K562 (cell line): ENCODE results near the gene TCFL5. TPM values are rescaled to one million over a fixed set of nuclear protein-coding genes. Genes with fewer than 3 reads are reported as not detected.

ENCODE experiments used
- CBX2 ChIP-seq: fragments of 200-600 bp; sonication (generic); IDR thresholded peaks from one replicate; pipeline ENCODE4 v1.6.1; 2012; ENCODE audit warnings: mild to moderate bottlenecking, low read length, inconsistent platforms; ENCODE audit not compliant: insufficient read depth, poor library complexity, severe bottlenecking
- CBX3 ChIP-seq, 2 experiments: IDR thresholded peaks; 1 replicate in 1 of 2; 2 replicates in 1 of 2; pipeline ENCODE4 v1.6.1; 2012; ENCODE audit warnings: inconsistent platforms in 2 of 2, low read length in 2 of 2, borderline replicate concordance in 1 of 2, control low read depth in 1 of 2
- CCNT2 ChIP-seq: IDR thresholded peaks from 2 replicates; pipeline ENCODE4 v1.6.1; 2011; ENCODE audit warnings: borderline replicate concordance, low read depth, mild to moderate bottlenecking, moderate library complexity, mixed read lengths, low read length; ENCODE audit not compliant: insufficient read length; ENCODE audit errors: extremely low read depth
- CHD4 ChIP-seq: fragments of 200-600 bp; sonication (generic); IDR thresholded peaks from 3 replicates; pipeline ENCODE4 v1.6.1; 2012; ENCODE audit warnings: low read depth, mild to moderate bottlenecking, mixed read lengths, low read length, inconsistent platforms; ENCODE audit not compliant: insufficient read depth, insufficient replicate concordance, poor library complexity, severe bottlenecking
- E2F5 ChIP-seq: sonication (generic); formaldehyde crosslinking; IDR thresholded peaks from 2 replicates; pipeline ENCODE4 v1.8.0; 2022; ENCODE audit warnings: mild to moderate bottlenecking, missing genetic modification reagents
- ELF4 ChIP-seq: fragments of 450-650 bp; formaldehyde crosslinking; IDR thresholded peaks from 2 replicates; pipeline ENCODE4 v1.4.0; 2022; ENCODE audit warnings: missing genetic modification characterization
- EP300 ChIP-seq: IDR thresholded peaks from 2 replicates; pipeline ENCODE4 v1.6.1; 2012; ENCODE audit warnings: low read length, improper control_type of control experiment
- LCOR ChIP-seq: sonication (generic); formaldehyde crosslinking; IDR thresholded peaks from 2 replicates; pipeline ENCODE4 v1.8.0; 2022; ENCODE audit warnings: mild to moderate bottlenecking, missing genetic modification reagents
- MCM3 ChIP-seq: fragments of 450-650 bp; IDR thresholded peaks from 2 replicates; pipeline ENCODE4 v1.6.1; 2016
- NCOA2 ChIP-seq, 2 experiments: fragments of 450-650 bp; IDR thresholded peaks; 2 replicates each; pipeline ENCODE4 v1.6.1; 2018; ENCODE audit warnings: mild to moderate bottlenecking in 2 of 2, moderate library complexity in 1 of 2; ENCODE audit not compliant: partially characterized antibody in 2 of 2
- NFE2L1 ChIP-seq: fragments of 450-650 bp; IDR thresholded peaks from 2 replicates; pipeline ENCODE4 v1.6.1; 2016; ENCODE audit warnings: missing genetic modification characterization, low read depth, mild to moderate bottlenecking, missing compliant biosample characterization, moderate library complexity, borderline replicate concordance
- NFYB ChIP-seq: IDR thresholded peaks from 2 replicates; pipeline ENCODE4 v1.6.1; 2011; ENCODE audit warnings: mild to moderate bottlenecking, moderate library complexity; ENCODE audit not compliant: insufficient read length; ENCODE audit errors: extremely low read depth
- PCBP1 ChIP-seq: fragments of 200-400 bp; formaldehyde crosslinking; IDR thresholded peaks from 2 replicates; pipeline ENCODE4 v1.6.1; 2018; ENCODE audit warnings: mild to moderate bottlenecking, low read depth, low read length; ENCODE audit not compliant: poor library complexity, severe bottlenecking
- PHF21A ChIP-seq: fragments of 450-650 bp; IDR thresholded peaks from 2 replicates; pipeline ENCODE4 v1.6.1; 2017; ENCODE audit warnings: low read depth, borderline replicate concordance
- POLR2AphosphoS2 ChIP-seq: IDR thresholded peaks from 2 replicates; pipeline ENCODE4 v1.6.1; 2012; ENCODE audit warnings: low read length, improper control_type of control experiment
- PTBP1 ChIP-seq: fragments of 200-400 bp; formaldehyde crosslinking; IDR thresholded peaks from 2 replicates; pipeline ENCODE4 v1.6.1; 2017; ENCODE audit warnings: low read depth, low read length
- REST ChIP-seq, 2 experiments: fragments of 450-650 bp; formaldehyde crosslinking in 1 of 2; IDR thresholded peaks; 2 replicates each; pipeline versions ENCODE4 v1.4.0 to v1.6.1; 2014 to 2020; ENCODE audit warnings: mild to moderate bottlenecking in 2 of 2, borderline replicate concordance in 1 of 2, low read depth in 1 of 2
- ZNF23 ChIP-seq: fragments of 250-450 bp; sonication (Bioruptor Pico); IDR thresholded peaks from 2 replicates; pipeline ENCODE4 v1.4.0; 2020; ENCODE audit warnings: mild to moderate bottlenecking
- ZNF830 ChIP-seq: fragments of 250-450 bp; sonication (Bioruptor Pico); IDR thresholded peaks from 2 replicates; pipeline ENCODE4 v1.5.0; 2021; ENCODE audit warnings: mild to moderate bottlenecking
- polyA plus RNA-seq, 8 experiments: library from polyadenylated mRNA; depleted of rRNA in 4 of 8; stranded (reverse) in 5 of 8; unstranded in 3 of 8; fragments of >200 nt; fragmentation: Nextera tagmentation in 2 of 8; fragmentation: Illumina TruSeq in 1 of 8; extraction: Ambion mirVana in 2 of 8; extraction: Trizol in 1 of 8; gene quantifications; 2 replicates each; pipeline versions ENCODE4 v1.2.1 to v1.2.3, GENCODE V29; 2011 to 2014; ENCODE audit warnings: inconsistent platforms in 1 of 8, missing spikeins in 1 of 8
- total RNA-seq, 7 experiments: library from RNA; depleted of rRNA in 6 of 7; stranded (reverse); fragments of >200 nt in 6 of 7; fragmentation: Illumina TruSeq in 2 of 7; extraction: Trizol in 2 of 7; gene quantifications; 2 replicates each; pipeline versions ENCODE4 v1.2.1 to v1.2.3, GENCODE V29; 2011 to 2021; ENCODE audit warnings: low replicate concordance in 1 of 7

TCFL5 gene
- total and polyA plus RNA-seq, 9 of the 15 experiments (the other 6 are each of a cell fraction or from before 2014, with no cell fraction given): 1.00 to 12.6 (median 9.1) TPM

GRCh38 chr20:62822788-62823651, 38.6 kb downstream of the TCFL5 start (continued):
- TF ChIP-seq REST (IDR thresholded peaks at IDR 0.05; ENCODE audit: borderline replicate concordance) (peak; percentile 91), REST (CRISPR knock-in tag; IDR thresholded peaks at IDR 0.05; ENCODE audit: low read depth) (no peak), POLR2AphosphoS2 (no peak), PCBP1 (no peak), ZNF23 (CRISPR knock-in tag) (no peak), CBX3 (IDR thresholded peaks at IDR 0.05; ENCODE audit: borderline replicate concordance in 1 of 2, low read length in 2 of 2) (peak in 1 of 2 experiments; percentile 49; a peak in 1 of 3 replicates), MCM3 (no peak), PTBP1 (no peak), CCNT2 (no peak), NCOA2 (IDR thresholded peaks at IDR 0.05; ENCODE audit: partially characterized antibody in 2 of 2) (no peak), PHF21A (no peak), CBX2 (no peak), E2F5 (CRISPR knock-in tag) (no peak), EP300 (peak; percentile 61), LCOR (CRISPR knock-in tag) (no peak), ZNF830 (CRISPR knock-in tag) (no peak), NFYB (no peak), ELF4 (no peak), CHD4 (no peak), NFE2L1 (tag) (no peak)
